NOMO-1 treated with DMSO at 0.1 percent for 48 hours (cell line): ENCODE results near the gene PAPLN.

Experiments
- DNase-seq: peaks from one replicate; lab custom pipeline; 2025; ENCODE audit not compliant: unreplicated experiment; lab: John Stamatoyannopoulos, UW

PAPLN gene

DNA sequence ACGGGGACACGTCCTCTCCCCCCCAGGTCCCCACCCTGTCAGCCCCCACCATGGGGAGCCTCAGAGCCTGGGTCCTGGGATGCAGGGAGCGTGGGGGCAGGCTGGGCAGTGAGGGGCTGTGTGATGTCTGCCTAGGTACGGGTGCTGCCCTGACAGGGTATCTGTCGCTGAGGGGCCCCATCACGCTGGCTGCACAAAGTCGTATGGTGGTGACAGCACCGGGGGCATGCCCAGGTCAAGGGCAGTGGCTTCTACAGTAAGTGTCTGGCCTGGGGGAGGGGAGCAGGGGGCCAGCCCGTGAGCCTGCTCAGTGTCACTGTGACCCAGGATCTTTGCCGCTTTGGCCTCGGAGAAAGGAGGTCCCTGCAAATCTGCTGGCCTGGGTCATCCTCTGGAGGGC is 23.3 kb downstream of the PAPLN start:
- no peak for DNase-seq

GRCh38 chr14:73261075-73261474 is 23.8 kb downstream of the PAPLN start:
- DNase-seq, result no peak

DNA sequence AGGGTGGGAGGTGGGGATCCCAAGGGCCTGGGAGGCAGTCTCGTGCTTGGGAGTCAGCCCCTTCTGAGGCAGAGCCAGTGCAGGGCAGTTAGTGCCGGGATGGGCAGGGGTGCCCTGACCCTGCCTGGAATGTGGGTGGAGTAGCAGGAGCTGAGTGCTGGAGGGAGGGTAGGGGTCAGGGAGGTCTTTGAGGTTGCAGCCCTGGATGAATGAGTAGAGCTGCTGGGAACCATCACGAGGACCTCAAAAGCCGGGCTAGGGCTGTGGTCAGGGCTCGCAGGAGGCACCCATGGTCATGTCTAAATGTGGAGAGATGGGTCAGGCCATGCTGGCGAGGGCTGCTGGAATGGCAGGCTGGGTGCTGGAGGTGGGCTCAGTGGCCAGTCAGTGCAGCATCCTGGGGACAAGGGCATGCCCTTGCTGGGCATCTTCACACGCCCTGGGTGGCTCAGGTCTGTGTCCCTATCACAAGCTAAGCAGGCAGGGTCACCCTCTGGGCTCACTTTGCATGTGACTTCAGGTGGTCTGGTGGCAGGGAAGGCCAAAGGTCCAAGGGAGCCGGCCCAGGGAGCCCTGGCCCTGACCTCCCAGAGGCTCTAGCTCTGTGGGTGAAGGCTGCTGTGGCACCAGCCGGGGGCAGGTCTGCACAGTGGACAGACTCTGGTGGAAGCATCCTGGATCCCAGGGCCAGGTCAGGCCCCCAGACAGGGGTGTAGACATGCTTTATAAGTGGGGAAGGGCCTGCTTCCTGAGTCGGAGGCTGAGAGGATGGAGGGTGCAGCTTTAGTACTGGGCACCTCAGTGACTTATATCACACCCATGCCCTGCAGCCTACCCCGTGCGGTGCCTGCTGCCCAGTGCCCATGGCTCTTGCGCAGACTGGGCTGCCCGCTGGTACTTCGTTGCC is 24.5 kb downstream of the PAPLN start:
- no peak for DNase-seq

DNA sequence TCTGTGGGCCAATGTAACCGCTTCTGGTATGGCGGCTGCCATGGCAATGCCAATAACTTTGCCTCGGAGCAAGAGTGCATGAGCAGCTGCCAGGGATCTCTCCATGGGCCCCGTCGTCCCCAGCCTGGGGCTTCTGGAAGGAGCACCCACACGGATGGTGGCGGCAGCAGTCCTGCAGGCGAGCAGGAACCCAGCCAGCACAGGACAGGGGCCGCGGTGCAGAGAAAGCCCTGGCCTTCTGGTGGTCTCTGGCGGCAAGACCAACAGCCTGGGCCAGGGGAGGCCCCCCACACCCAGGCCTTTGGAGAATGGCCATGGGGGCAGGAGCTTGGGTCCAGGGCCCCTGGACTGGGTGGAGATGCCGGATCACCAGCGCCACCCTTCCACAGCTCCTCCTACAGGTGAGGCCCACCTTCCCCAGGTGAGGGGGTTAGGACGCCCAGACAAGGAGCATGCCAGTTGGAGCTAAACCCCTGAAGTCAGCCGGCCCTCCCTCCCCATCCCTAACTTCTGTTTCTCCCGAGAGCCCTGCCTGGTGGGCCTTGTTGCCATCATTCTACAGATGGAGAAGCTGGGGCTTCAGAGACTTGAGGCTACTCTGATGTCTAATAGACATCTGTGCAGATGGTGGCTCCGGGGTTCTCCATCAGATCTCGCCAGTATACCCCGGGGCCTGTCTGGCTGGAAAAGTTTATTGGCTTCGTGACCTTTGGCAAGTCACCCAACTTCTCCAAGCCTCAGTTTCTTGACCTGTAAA is 25.3 kb downstream of the PAPLN start:
- no peak for DNase-seq

DNA sequence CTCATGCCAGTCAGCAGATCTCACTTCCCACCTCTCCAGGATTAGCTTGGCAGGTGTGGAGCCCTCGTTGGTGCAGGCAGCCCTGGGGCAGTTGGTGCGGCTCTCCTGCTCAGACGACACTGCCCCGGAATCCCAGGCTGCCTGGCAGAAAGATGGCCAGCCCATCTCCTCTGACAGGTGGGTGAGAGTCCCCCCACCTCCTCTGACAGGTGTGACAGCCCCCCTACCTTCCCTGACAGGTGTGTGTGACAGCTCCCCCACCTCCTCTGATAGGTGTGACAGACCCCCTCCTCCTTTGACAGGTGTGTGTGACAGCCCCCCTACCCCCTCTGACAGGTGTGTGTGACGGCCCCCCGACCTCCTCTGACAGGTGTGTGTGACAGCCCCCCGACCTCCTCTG is 26.3 kb downstream of the PAPLN start:
- no peak for DNase-seq

DNA sequence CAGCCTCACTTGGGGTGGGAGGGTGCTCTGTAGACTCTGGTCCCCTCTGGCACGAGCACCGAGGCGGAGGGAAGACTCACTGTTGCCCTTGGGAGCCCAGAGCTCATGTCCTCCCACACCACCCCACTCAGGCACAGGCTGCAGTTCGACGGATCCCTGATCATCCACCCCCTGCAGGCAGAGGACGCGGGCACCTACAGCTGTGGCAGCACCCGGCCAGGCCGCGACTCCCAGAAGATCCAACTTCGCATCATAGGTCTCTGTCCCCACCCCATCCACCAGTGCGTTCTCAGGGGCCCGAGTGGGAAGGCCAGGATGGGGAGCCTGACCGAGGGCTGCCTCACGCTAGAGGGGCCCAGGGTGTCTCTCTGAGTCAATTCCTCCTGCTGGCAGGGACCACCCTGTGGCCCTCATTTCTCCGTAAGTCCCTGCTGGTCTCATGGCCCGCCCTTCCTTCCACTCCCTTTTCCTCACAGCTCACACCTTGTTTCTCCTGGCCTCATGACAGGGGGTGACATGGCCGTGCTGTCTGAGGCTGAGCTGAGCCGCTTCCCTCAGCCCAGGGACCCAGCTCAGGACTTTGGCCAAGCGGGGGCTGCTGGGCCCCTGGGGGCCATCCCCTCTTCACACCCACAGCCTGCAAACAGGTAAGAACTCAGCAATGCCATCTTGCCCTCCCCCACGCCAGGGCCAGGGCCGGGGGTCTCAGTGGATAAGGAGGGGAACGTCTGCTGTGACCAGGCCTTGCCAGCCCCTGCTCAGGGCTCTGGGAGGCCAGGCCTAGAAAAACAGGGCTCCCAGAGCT is 27.0 kb downstream of the PAPLN start:
- DNase-seq, result no peak

GRCh38 chr14:73264885-73265720 is 27.8 kb downstream of the PAPLN start:
- DNase-seq, result no peak

DNA sequence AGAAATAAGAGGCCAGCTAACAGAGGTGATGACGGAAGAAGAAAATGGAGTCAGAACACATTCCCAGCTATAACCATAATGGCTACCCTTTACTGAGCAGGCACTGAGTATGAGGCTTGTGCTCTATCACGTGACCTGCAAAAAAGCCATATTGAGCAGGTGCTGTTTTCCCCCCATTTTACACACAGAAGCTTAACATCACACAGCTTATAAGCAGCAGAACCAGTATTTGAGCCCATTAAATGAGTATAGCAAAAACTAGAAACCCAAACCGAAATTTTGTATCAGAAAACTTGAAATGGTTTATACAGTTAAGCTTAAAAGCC is 28.4 kb downstream of the PAPLN start:
- DNase-seq, result no peak

GRCh38 chr14:73266317-73266716 is 29.0 kb downstream of the PAPLN start:
- DNase-seq, result no peak

DNA sequence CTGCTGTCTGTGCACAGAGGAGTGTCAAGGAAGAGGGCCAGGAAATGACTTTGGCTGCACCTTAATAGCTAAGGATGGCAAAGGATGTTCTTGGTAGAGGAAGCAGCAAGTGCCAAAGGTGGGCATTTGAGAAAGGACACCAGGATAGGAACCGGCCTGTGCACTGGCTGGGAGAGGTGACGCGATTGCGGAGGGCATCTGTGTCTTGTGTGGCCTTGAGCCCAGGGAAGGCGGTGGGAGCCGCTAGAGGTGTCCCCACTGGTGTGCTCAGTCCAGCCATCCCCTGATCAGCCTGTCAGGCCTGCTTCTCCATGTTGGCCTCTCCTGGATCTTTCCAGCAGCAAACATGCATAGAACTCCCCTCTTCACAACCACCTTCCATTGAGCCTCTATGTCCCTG is 30.2 kb downstream of the PAPLN start:
- DNase-seq, result no peak

GRCh38 chr14:73269729-73270531 is 32.6 kb downstream of the PAPLN start:
- DNase-seq, result no peak

- DNase-seq, result no peak
Observed at GRCh38 chr14:73272393-73272792, 35.1 kb downstream of the PAPLN start.

DNA sequence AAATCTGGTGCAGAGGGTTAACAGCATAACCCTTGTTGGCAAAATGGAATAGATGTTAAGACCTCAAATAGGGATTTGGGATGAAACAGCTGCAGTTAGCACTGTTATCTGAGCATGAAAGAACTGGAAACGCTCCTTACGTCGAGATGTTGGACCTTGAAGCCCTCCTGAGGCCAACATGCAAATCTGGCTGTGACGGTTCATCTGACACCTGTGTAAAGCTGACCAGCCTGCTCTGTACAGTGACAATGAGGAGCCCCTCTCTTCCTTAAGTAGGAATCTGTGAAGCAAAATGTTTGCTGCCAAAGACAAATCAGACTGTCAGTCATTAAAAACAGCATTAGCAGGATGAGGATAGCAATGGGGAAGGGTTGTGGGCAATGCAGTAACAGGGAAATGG is 36.5 kb downstream of the PAPLN start:
- no peak for DNase-seq

- DNase-seq, result no peak
Observed at GRCh38 chr14:73276836-73277235, 39.5 kb downstream of the PAPLN start.

- no peak for DNase-seq
Observed at GRCh38 chr14:73277376-73277775, 40.1 kb downstream of the PAPLN start.

- DNase-seq, result no peak
Observed at GRCh38 chr14:73280903-73281302, 43.6 kb downstream of the PAPLN start.

GRCh38 chr14:73283608-73284379 is 46.5 kb downstream of the PAPLN start:
- DNase-seq, result no peak

DNA sequence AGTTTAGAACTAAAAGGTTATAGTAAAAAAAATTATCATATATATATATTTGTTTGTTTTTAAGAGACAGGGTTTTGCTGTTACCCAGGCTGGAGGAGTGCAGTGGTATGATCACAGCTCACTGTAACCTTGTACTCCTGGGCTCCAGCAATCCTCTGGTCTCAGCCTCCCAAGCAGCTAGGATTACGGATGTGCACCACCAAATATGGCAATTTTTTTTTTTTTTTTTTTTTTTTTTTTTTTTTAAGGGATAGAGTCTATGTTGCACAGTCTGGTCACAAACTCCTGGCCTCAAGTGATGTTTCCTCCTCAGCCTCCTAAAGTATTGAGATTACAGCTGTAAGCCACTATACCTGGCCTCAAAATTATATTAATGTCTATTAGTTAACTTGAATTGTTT is 48.7 kb downstream of the PAPLN start:
- no peak for DNase-seq

GRCh38 chr14:73286598-73286997 is 49.3 kb downstream of the PAPLN start:
- DNase-seq, result no peak
